AG09309 (cell line): ENCODE measurements around the gene THBS1.

Experiments used
- DNase-seq: peaks from one replicate; pipeline ENCODE4 v3.0.0-alpha.2; 2010; ENCODE audit warnings: low read depth
- H3K4me3 ChIP-seq: 2 replicates; pipeline ENCODE4 v1.5.1; 2011; ENCODE audit warnings: mild to moderate bottlenecking, low read depth, low read length, moderate library complexity; ENCODE audit not compliant: control insufficient read depth
- TF ChIP-seq, protein P1 (sequence below): IDR thresholded peaks from 2 replicates; pipeline ENCODE4 v1.5.1; 2011; ENCODE audit warnings: mild to moderate bottlenecking, low read depth, low read length, inconsistent platforms; ENCODE audit not compliant: insufficient read depth, control insufficient read depth; ENCODE audit errors: missing control alignments

THBS1 gene

DNA sequence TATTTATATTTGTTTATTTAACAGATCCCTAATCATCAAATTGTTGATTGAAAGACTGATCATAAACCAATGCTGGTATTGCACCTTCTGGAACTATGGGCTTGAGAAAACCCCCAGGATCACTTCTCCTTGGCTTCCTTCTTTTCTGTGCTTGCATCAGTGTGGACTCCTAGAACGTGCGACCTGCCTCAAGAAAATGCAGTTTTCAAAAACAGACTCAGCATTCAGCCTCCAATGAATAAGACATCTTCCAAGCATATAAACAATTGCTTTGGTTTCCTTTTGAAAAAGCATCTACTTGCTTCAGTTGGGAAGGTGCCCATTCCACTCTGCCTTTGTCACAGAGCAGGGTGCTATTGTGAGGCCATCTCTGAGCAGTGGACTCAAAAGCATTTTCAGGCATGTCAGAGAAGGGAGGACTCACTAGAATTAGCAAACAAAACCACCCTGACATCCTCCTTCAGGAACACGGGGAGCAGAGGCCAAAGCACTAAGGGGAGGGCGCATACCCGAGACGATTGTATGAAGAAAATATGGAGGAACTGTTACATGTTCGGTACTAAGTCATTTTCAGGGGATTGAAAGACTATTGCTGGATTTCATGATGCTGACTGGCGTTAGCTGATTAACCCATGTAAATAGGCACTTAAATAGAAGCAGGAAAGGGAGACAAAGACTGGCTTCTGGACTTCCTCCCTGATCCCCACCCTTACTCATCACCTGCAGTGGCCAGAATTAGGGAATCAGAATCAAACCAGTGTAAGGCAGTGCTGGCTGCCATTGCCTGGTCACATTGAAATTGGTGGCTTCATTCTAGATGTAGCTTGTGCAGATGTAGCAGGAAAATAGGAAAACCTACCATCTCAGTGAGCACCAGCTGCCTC, 14.7 kb downstream of the THBS1 start:
- TF ChIP-seq, protein P1, sequence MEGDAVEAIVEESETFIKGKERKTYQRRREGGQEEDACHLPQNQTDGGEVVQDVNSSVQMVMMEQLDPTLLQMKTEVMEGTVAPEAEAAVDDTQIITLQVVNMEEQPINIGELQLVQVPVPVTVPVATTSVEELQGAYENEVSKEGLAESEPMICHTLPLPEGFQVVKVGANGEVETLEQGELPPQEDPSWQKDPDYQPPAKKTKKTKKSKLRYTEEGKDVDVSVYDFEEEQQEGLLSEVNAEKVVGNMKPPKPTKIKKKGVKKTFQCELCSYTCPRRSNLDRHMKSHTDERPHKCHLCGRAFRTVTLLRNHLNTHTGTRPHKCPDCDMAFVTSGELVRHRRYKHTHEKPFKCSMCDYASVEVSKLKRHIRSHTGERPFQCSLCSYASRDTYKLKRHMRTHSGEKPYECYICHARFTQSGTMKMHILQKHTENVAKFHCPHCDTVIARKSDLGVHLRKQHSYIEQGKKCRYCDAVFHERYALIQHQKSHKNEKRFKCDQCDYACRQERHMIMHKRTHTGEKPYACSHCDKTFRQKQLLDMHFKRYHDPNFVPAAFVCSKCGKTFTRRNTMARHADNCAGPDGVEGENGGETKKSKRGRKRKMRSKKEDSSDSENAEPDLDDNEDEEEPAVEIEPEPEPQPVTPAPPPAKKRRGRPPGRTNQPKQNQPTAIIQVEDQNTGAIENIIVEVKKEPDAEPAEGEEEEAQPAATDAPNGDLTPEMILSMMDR: no peak
- DNase-seq: peak; percentile 93

DNA sequence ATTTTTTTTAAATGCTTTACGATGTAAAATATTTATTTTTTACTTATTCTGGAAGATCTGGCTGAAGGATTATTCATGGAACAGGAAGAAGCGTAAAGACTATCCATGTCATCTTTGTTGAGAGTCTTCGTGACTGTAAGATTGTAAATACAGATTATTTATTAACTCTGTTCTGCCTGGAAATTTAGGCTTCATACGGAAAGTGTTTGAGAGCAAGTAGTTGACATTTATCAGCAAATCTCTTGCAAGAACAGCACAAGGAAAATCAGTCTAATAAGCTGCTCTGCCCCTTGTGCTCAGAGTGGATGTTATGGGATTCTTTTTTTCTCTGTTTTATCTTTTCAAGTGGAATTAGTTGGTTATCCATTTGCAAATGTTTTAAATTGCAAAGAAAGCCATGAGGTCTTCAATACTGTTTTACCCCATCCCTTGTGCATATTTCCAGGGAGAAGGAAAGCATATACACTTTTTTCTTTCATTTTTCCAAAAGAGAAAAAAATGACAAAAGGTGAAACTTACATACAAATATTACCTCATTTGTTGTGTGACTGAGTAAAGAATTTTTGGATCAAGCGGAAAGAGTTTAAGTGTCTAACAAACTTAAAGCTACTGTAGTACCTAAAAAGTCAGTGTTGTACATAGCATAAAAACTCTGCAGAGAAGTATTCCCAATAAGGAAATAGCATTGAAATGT, 15.6 kb downstream of the THBS1 start:
- DNase-seq: peak; percentile 92
- TF ChIP-seq, protein P1: no peak
- H3K4me3 ChIP-seq: no peak overlapping the region

More for the DNA sequence above, 14.7 kb downstream of the THBS1 start:
- no peak overlapping the region; the same call in 1 of the 2 replicates for H3K4me3 ChIP-seq

DNA sequence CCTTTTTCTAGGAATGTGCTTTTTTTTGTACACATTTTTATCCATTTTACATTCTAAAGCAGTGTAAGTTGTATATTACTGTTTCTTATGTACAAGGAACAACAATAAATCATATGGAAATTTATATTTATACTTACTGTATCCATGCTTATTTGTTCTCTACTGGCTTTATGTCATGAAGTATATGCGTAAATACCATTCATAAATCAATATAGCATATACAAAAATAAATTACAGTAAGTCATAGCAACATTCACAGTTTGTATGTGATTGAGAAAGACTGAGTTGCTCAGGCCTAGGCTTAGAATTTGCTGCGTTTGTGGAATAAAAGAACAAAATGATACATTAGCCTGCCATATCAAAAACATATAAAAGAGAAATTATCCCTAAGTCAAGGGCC, 16.5 kb downstream of the THBS1 start:
- no peak for DNase-seq
- no peak overlapping the region for H3K4me3 ChIP-seq
- TF ChIP-seq, protein P1: no peak

DNA sequence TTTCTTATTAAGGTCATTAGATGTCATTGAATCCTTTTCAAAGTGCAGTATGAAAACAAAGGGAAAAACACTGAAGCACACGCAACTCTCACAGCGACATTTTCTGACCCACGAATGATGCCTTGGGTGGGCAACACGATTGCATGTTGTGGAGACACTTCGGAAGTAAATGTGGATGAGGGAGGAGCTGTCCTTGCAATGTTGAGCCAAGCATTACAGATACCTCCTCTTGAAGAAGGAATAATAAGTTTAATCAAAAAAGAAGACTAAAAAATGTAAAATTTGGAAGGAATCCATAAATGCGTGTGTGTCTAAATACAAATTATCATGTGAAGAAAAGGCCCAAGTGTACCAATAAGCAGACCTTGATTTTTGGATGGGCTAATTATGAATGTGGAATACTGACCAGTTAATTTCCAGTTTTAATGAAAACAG, 16.9 kb downstream of the THBS1 start:
- H3K4me3 ChIP-seq: no peak overlapping the region
- TF ChIP-seq, protein P1: no peak
- peak; percentile 97 for DNase-seq

DNA sequence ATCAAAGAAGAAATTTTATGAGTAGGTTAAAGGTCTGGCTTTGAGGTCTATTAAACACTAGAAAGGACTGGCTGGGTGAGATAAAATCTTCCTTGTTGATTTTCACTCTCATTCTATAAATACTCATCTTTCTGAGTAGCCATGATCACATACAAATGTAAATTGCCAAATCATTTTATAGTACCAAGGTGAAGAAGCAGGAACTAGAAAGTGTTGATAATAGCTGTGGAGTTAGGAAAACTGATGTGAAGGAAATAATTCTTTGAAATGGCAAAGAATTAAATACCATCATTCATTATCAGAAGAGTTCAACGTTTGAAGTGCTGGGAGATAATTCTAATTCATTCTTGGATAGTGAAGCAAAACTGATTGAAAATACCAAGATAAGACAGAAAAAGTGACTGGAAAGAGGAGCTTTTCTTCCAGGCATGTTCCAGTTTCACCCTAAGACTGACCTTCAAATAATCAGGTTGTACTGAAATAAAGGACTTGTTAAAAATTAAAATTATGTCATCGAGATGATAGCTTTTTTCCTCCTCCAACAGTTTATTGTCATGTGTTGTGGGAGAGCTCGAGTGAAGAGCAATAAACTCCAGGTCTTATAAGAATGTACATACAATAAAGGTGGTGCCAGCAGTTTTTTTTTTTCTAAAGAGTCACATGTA, 17.4 kb downstream of the THBS1 start:
- peak; percentile 94 for DNase-seq
- TF ChIP-seq, protein P1: no peak
- H3K4me3 ChIP-seq: no peak overlapping the region

DNA sequence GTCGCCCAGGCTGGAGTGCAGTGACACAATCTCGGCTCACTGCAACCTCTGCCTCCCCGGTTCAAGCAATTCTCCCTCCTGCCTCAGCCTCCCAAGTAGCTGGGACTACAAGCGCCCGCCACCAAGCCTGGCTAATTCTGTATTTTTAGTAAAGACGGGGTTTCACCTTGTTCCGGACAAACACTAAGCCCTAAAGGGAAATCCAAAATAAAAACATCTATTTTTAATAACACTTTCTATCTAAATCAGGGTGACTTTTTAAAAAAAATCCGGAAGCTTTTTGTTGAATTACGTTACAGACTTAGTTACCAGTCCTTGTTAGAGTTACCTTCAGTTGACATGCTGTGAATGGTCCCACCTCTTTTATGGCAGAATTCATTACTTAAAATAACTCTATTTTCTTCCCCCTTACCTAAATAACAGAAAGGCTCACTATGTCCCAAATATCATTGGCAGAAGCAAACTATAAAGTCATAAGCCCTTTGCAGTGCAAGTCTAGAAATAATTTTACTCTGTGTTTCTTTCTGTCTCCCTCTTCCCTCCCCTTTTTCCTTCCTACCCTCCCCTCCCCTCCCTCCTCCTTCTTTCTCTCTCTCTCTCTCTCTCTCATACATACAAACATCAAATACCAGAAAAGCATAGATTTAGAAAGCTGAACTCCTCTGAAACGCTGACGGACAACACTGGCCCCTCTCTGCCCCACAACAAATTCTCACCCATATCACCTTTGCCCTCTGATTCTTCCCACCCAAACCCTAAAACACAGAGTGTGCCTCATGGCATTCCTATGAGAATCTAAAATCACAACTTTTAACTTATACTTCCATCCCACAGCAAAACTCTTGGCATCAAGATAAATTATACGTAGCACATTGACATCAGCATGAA, 18.3 kb downstream of the THBS1 start:
- TF ChIP-seq, protein P1: no peak
- no peak overlapping the region; the same call in 1 of the 2 replicates for H3K4me3 ChIP-seq
- peak; percentile 64 for DNase-seq
